IMR-90 (cell line): ENCODE measurements around the gene KIAA1614.

ENCODE experiments used
- BHLHE40 ChIP-seq: fragments of 150-350 bp; IDR thresholded peaks from 2 replicates; pipeline ENCODE4 v1.6.1; 2016; ENCODE audit warnings: mild to moderate bottlenecking, low read depth, low read length
- CEBPB ChIP-seq: IDR thresholded peaks from 2 replicates; pipeline ENCODE4 v1.6.1; 2012; ENCODE audit warnings: low read depth, low read length, improper control_type of control experiment
- MAZ ChIP-seq: IDR thresholded peaks from 2 replicates; pipeline ENCODE4 v1.6.1; 2012; ENCODE audit warnings: low read depth, mild to moderate bottlenecking, low read length, improper control_type of control experiment, moderate library complexity, borderline replicate concordance
- POLR2A ChIP-seq: IDR thresholded peaks from 2 replicates; pipeline ENCODE4 v1.6.1; 2012; ENCODE audit warnings: mild to moderate bottlenecking, low read depth, low read length
- SMC3 ChIP-seq: fragments of 150-350 bp; IDR thresholded peaks from 2 replicates; pipeline ENCODE4 v1.6.1; 2016; ENCODE audit warnings: low read depth, mild to moderate bottlenecking, antibody characterized with exemption, low read length, moderate library complexity
- TF ChIP-seq, protein P1 (sequence below): conservative IDR thresholded peaks from 2 replicates; pipeline ENCODE4 v1.5.1; 2012; ENCODE audit warnings: mild to moderate bottlenecking, low read depth, low read length, improper control_type of control experiment
- TF ChIP-seq, protein P2 (sequence below): fragments of 150-350 bp; IDR thresholded peaks from 2 replicates; pipeline ENCODE4 v1.6.1; 2016; ENCODE audit warnings: low read depth, mild to moderate bottlenecking, low read length, moderate library complexity, borderline replicate concordance

DNA sequence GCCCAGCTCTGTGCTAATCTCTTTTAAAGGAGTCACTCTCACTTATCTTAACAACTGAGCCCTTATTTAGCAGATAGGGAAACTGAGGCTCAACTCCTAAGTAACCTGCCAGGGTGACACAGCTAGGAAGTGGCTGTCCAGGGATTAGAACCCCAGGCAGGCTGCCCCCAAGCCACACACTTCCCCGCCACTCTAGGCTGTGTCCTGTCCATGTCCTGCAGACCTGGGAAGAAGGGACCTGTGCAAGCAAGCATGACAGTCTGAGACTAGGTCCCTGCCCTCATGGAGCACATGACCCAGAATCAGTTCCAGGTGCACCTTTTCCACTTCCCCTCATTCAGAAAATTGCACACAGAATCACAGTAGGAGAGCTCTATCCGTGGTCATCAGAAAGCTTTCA is 12.2 kb downstream of the KIAA1614 start:
- no peak for TF ChIP-seq POLR2A
- TF ChIP-seq, protein P1, sequence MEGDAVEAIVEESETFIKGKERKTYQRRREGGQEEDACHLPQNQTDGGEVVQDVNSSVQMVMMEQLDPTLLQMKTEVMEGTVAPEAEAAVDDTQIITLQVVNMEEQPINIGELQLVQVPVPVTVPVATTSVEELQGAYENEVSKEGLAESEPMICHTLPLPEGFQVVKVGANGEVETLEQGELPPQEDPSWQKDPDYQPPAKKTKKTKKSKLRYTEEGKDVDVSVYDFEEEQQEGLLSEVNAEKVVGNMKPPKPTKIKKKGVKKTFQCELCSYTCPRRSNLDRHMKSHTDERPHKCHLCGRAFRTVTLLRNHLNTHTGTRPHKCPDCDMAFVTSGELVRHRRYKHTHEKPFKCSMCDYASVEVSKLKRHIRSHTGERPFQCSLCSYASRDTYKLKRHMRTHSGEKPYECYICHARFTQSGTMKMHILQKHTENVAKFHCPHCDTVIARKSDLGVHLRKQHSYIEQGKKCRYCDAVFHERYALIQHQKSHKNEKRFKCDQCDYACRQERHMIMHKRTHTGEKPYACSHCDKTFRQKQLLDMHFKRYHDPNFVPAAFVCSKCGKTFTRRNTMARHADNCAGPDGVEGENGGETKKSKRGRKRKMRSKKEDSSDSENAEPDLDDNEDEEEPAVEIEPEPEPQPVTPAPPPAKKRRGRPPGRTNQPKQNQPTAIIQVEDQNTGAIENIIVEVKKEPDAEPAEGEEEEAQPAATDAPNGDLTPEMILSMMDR = no peak
- TF ChIP-seq CEBPB = no peak
- TF ChIP-seq BHLHE40 = no peak
- TF ChIP-seq, protein P2, sequence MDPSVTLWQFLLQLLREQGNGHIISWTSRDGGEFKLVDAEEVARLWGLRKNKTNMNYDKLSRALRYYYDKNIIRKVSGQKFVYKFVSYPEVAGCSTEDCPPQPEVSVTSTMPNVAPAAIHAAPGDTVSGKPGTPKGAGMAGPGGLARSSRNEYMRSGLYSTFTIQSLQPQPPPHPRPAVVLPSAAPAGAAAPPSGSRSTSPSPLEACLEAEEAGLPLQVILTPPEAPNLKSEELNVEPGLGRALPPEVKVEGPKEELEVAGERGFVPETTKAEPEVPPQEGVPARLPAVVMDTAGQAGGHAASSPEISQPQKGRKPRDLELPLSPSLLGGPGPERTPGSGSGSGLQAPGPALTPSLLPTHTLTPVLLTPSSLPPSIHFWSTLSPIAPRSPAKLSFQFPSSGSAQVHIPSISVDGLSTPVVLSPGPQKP = no peak
- no peak for TF ChIP-seq MAZ
- TF ChIP-seq SMC3 = no peak
